ENCODE results near the gene LRRC74B.
"Not testable (repeated sequence)": the region's sequence is repeated elsewhere in the genome, so short reads cannot be mapped to it uniquely, and the experiment has no call there.

Gene LRRC74B

DNA sequence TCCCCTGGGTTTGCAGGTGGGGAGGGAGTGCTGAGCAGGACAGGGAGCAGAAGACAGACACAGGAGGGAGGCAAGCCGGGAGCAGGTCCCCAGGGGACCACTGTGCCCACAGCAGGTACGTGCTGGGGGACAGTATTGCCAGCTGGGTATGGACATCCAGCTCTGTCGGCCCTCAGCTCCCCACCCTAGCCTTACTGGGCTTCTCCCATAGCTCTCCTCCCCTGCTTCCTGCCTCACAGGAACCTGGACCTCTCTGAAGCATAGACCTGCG, 9.8 kb downstream of the LRRC74B start:
- TF ChIP-seq, protein P1, sequence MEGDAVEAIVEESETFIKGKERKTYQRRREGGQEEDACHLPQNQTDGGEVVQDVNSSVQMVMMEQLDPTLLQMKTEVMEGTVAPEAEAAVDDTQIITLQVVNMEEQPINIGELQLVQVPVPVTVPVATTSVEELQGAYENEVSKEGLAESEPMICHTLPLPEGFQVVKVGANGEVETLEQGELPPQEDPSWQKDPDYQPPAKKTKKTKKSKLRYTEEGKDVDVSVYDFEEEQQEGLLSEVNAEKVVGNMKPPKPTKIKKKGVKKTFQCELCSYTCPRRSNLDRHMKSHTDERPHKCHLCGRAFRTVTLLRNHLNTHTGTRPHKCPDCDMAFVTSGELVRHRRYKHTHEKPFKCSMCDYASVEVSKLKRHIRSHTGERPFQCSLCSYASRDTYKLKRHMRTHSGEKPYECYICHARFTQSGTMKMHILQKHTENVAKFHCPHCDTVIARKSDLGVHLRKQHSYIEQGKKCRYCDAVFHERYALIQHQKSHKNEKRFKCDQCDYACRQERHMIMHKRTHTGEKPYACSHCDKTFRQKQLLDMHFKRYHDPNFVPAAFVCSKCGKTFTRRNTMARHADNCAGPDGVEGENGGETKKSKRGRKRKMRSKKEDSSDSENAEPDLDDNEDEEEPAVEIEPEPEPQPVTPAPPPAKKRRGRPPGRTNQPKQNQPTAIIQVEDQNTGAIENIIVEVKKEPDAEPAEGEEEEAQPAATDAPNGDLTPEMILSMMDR (IDR thresholded peaks at IDR 0.05; ENCODE audit: low read depth, low read length): no peak
- Histone ChIP-seq H3K27ac (no peak overlapping the region), H3K27me3 (ENCODE audit: insufficient read depth, low read depth, severe bottlenecking) (no peaks in the 10 kb centered on the region), H3K9me3 (ENCODE audit: severe bottlenecking) (no peaks in the 10 kb centered on the region), H3K4me3 (ENCODE audit: low read depth, low read length) (no peak overlapping the region), H3K36me3 (no peaks in the 10 kb centered on the region)
- no peak for DNase-seq

DNA sequence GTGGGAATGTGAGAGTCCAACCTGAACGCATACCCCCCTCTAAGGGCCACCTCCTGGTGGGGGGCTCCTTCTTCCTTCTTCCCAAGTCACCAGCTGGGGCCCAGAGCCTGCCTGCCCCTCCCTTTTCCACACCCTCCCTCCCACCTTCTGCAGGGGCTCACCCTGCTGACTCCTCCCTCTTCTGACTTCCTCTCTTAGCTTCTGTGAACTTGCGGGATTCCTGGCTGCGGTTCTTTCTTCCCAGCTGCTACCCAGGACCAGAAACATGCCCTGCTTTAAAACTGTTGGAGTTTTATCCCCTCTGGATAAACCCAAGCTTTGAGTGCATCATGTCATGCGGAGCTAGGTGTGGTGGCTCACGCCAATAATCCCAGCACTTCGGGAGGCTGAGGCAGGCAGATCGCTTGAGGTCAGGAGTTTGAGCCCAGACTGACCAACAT, 10.2 kb downstream of the LRRC74B start:
- no peaks in the 10 kb centered on the region for H3K9me3 ChIP-seq (ENCODE audit: severe bottlenecking)
- TF ChIP-seq, protein P1 (IDR thresholded peaks at IDR 0.05; ENCODE audit: low read depth, low read length): no peak
- peak; percentile 29 for DNase-seq
- no peaks in the 10 kb centered on the region for H3K36me3 ChIP-seq
- H3K27ac ChIP-seq: no peak overlapping the region
- no peak overlapping the region for H3K4me3 ChIP-seq (ENCODE audit: low read depth, low read length)
- H3K27me3 ChIP-seq (ENCODE audit: insufficient read depth, low read depth, severe bottlenecking): no peaks in the 10 kb centered on the region

DNA sequence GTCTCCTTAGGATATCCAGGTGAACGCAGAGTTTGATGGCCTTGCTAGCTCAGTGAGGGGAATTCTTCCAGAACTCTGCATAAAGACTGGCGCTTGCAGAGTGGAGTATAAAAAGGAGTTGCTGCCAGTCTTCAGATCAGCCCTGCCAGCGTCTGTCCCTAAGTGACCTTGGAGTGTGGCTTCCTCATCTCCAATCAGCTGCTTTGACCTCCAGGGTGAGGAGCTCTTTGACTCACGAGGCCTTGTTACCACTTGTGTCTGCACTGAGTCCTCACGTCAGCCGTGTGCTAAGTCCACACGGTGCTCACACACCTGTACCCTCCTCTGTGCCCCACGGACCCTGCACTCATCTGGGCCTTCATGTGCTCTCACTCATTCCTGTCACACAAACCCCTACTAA, 14.6 kb downstream of the LRRC74B start:
- DNase-seq; H3K27me3 ChIP-seq (ENCODE audit: insufficient read depth, low read depth, severe bottlenecking); H3K4me3 ChIP-seq (ENCODE audit: low read depth, low read length); H3K27ac ChIP-seq; H3K36me3 ChIP-seq; H3K9me3 ChIP-seq (ENCODE audit: severe bottlenecking): not testable (repeated sequence)

DNA sequence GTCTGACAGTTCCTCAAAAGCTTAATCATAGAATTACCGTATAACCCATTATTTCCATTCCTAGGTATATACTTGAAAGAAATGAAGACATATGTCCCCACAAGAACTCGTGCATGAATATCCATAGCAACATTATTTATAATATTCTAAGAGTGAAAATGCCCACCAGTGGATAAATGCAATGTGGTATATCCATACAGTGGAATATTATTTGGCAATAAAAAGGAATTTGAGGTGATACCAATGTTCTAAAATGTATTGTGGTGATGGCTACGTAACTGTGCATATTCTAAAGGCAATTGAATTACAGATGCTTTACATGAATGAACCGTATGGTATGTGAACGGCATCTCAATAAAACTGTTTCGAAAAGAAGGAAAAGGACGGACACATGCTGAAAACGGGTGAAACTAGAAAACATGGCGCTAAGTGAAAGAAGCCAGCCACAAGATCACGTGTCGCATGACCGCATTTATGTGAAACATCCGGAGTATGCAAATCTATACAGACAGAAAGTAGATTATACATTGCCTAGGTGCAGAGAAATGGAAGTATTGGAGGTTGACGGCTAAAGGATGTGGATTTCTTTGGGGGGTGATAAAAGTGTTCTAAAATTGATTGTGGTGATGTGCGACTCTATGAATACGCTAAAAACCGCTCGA, 16.0 kb downstream of the LRRC74B start:
- not testable (repeated sequence) for DNase-seq; H3K9me3 ChIP-seq (ENCODE audit: severe bottlenecking); H3K27ac ChIP-seq; H3K36me3 ChIP-seq; H3K27me3 ChIP-seq (ENCODE audit: insufficient read depth, low read depth, severe bottlenecking); H3K4me3 ChIP-seq (ENCODE audit: low read depth, low read length)

DNA sequence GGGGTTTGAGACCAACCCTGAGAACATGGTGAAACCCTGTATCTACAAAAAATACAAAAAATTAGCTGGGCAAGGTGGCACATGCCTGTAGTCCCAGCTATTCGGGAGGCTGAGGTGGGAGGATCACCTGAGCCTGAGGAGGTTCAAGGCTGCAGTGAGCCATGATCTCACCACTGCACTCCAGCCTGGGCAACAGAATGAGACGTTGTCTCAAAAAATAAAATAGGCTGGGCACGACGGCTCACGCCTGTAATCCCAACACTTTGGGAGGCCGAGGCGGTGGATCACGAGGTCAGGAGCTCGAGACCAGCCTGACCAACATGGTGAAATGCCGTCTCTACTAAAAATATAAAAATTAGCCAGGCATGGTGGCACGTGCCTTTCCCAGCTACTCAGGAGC, 18.7 kb downstream of the LRRC74B start:
- H3K27ac ChIP-seq; H3K27me3 ChIP-seq (ENCODE audit: insufficient read depth, low read depth, severe bottlenecking); H3K9me3 ChIP-seq (ENCODE audit: severe bottlenecking); H3K4me3 ChIP-seq (ENCODE audit: low read depth, low read length); H3K36me3 ChIP-seq; DNase-seq: not testable (repeated sequence)

GRCh38 chr22:21064917-21065864, 19.4 kb downstream of the LRRC74B start:
- Histone ChIP-seq H3K27me3 (ENCODE audit: insufficient read depth, low read depth, severe bottlenecking) (no peaks in the 10 kb centered on the region), H3K36me3 (no peaks in the 10 kb centered on the region), H3K9me3 (ENCODE audit: severe bottlenecking) (no peaks in the 10 kb centered on the region), H3K27ac (no peak overlapping the region), H3K4me3 (ENCODE audit: low read depth, low read length) (no peak overlapping the region)
- no peak for DNase-seq
- TF ChIP-seq, protein P1 (IDR thresholded peaks at IDR 0.05; ENCODE audit: low read depth, low read length): no peak

DNA sequence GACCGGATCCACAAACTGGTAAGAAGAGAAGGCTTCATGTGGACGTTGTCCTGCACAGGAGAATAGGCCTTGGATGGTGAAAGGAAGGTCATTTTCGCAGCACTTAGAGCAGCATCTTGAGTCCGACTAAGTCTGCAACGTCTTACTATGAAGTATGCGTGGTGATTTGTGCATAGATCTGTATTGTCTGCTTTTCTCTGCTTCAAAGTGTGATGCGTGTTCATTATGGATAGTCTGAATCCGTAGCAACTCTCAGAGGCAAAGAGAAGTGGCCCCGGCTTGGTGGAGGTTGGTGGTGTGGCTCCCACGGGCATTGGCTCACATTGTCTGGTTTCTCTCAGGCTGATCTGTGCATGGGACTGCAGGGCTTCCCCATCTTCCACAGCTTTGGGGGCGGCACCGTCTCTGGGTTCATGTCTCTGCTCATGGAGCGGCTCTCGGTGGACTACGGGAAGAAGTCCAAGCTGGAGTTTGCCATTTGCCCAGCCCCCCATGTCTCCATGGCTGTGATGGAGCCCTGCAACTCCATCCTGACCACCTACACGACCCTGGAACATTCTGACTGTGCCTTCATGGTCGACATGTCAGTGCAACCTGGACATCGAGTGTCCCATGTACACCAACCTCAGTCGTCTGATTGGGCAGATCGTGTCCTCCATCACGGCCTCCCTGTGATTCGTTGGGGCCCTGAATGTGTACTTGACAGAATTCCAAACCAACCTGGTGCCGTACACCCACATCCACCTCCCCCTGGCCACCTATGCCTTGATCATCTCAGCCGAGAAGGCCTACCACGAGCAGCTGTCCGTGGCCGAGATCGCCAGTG, 21.5 kb downstream of the LRRC74B start:
- Histone ChIP-seq H3K27me3 (ENCODE audit: insufficient read depth, low read depth, severe bottlenecking) (no peaks in the 10 kb centered on the region), H3K36me3 (no peaks in the 10 kb centered on the region)

More for the DNA sequence above, 21.5 kb downstream of the LRRC74B start:
- no peaks in the 10 kb centered on the region for H3K9me3 ChIP-seq (ENCODE audit: severe bottlenecking)
- no peak overlapping the region for H3K4me3 ChIP-seq (ENCODE audit: low read depth, low read length)
- no peak for DNase-seq
- no peak overlapping the region for H3K27ac ChIP-seq
- TF ChIP-seq, protein P1 (IDR thresholded peaks at IDR 0.05; ENCODE audit: low read depth, low read length): no peak
